A673 (cell line): ENCODE measurements around the gene MLNR. TPM values are rescaled to one million over a fixed set of nuclear protein-coding genes. Genes with fewer than 3 reads are reported as not detected.

Experiments
- BruUV-seq: library from RNA; stranded (reverse); fragments of 400-500 nt; replicated peaks from 2 replicates; lab custom pipeline; 2021; lab: Mats Ljungman, UMichigan
- CTCF ChIA-PET: fragments of 300-600 bp; sonication (Branson Sonifier 250); formaldehyde crosslinking; loops from one replicate; lab custom pipeline; 2022; ENCODE audit warnings: antibody characterized with exemption; lab: Charles Lee
- POLR2A ChIA-PET: fragments of 300-600 bp; sonication (Branson Sonifier 250); formaldehyde crosslinking; loops from one replicate; lab custom pipeline; 2022; ENCODE audit warnings: antibody characterized with exemption; ENCODE audit not compliant: low non-redundant PET; lab: Charles Lee
- DNase-seq: peaks from one replicate; pipeline ENCODE4 v3.0.0-alpha.2; 2015; ENCODE audit warnings: low spot score
- H3K27ac ChIP-seq: fragments of 200-600 bp; sonication (generic); 2 replicates; pipeline ENCODE4 v1.5.1; 2016; ENCODE audit warnings: mixed run types, low read depth, mild to moderate bottlenecking, mixed read lengths, antibody characterized with exemption, low read length; ENCODE audit not compliant: poor library complexity, severe bottlenecking
- H3K27me3 ChIP-seq: fragments of 200-600 bp; sonication (generic); replicated peaks from 2 replicates; pipeline ENCODE4 v1.6.1; 2017; ENCODE audit warnings: mixed run types, low read depth, mild to moderate bottlenecking, mixed read lengths, antibody characterized with exemption, low read length; ENCODE audit not compliant: insufficient read depth, poor library complexity
- H3K36me3 ChIP-seq: fragments of 200-600 bp; sonication (generic); 2 replicates; pipeline ENCODE4 v1.6.1; 2016; ENCODE audit warnings: mixed run types, mild to moderate bottlenecking, mixed read lengths, antibody characterized with exemption, low read length; ENCODE audit not compliant: insufficient read depth, poor library complexity, severe bottlenecking
- H3K4me1 ChIP-seq: fragments of 200-600 bp; sonication (generic); 2 replicates; pipeline ENCODE4 v1.6.1; 2017; ENCODE audit warnings: mixed run types, mild to moderate bottlenecking, mixed read lengths, antibody characterized with exemption, low read length; ENCODE audit not compliant: insufficient read depth, poor library complexity, severe bottlenecking
- H3K4me3 ChIP-seq: fragments of 200-600 bp; sonication (generic); 2 replicates; pipeline ENCODE4 v1.5.1; 2016; ENCODE audit warnings: low read depth, mixed run types, mild to moderate bottlenecking, mixed read lengths, low read length; ENCODE audit not compliant: poor library complexity, severe bottlenecking
- H3K9me3 ChIP-seq: fragments of 200-600 bp; sonication (generic); 2 replicates; pipeline ENCODE4 v1.6.1; 2016; ENCODE audit warnings: mixed run types, low read depth, mild to moderate bottlenecking, mixed read lengths, antibody characterized with exemption, low read length; ENCODE audit not compliant: poor library complexity, severe bottlenecking
- EZH2 ChIP-seq: fragments of 200-600 bp; sonication (generic); IDR thresholded peaks from 2 replicates; pipeline ENCODE4 v1.6.1; 2017; ENCODE audit warnings: borderline replicate concordance, low read depth, mild to moderate bottlenecking, mixed read lengths, antibody characterized with exemption, low read length; ENCODE audit not compliant: poor library complexity, severe bottlenecking
- intact Hi-C: fragments of 100-400 bp; cut with micrococcal nuclease; formaldehyde crosslinking; loops from one replicate; pipeline ENCODE4 v1.10.0; 2022; ENCODE audit not compliant: unreplicated experiment
- total RNA-seq: library from RNA; stranded (reverse); gene quantifications from 2 replicates; pipeline ENCODE4 v1.2.3, GENCODE V29; 2021
- TF ChIP-seq, protein P1 (sequence below): fragments of 300-800, 200-600 bp; sonication (generic); conservative IDR thresholded peaks from 2 replicates; pipeline ENCODE4 v1.5.1; 2017; ENCODE audit warnings: low read depth, mild to moderate bottlenecking, antibody characterized with exemption, low read length, moderate library complexity, mixed read lengths

Gene MLNR
- total RNA-seq, 1 experiment from 2014 or later: not detected

DNA sequence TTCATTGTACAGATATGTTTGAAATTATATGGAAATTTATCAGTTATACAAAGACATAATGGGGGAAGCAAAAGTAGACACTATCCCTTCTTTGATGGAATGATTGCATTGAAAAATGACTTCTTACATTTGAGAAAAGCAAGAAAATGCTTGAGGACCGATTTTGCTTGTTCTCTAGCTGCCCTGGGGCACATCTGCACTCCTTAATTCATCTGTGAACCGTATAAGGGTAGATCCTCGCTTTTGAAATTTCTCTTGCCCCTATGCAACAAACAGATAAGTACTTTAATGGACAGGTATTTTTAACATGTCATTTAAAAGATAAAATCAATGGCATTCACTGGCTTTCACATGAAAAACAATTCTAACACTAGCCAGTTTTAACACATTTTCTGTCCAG is 13.5 kb upstream of the MLNR start:
- no TSS peak for BruUV-seq
- no peaks in the 10 kb centered on the region for H3K4me1 ChIP-seq
- no peaks in the 10 kb centered on the region for H3K27me3 ChIP-seq
- no peak overlapping the region for H3K27ac ChIP-seq
- TF ChIP-seq, protein P1, sequence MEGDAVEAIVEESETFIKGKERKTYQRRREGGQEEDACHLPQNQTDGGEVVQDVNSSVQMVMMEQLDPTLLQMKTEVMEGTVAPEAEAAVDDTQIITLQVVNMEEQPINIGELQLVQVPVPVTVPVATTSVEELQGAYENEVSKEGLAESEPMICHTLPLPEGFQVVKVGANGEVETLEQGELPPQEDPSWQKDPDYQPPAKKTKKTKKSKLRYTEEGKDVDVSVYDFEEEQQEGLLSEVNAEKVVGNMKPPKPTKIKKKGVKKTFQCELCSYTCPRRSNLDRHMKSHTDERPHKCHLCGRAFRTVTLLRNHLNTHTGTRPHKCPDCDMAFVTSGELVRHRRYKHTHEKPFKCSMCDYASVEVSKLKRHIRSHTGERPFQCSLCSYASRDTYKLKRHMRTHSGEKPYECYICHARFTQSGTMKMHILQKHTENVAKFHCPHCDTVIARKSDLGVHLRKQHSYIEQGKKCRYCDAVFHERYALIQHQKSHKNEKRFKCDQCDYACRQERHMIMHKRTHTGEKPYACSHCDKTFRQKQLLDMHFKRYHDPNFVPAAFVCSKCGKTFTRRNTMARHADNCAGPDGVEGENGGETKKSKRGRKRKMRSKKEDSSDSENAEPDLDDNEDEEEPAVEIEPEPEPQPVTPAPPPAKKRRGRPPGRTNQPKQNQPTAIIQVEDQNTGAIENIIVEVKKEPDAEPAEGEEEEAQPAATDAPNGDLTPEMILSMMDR: no peak
- TF ChIP-seq EZH2: no peak
- H3K9me3 ChIP-seq: no peaks in the 10 kb centered on the region
- H3K36me3 ChIP-seq: peaks cover 32% of the 10 kb centered on the region
- ChIA-PET POLR2A (no interaction called here), CTCF (no interaction called here)
- no peak overlapping the region for H3K4me3 ChIP-seq
- DNase-seq: no peak
- intact Hi-C loops: no loop called here

DNA sequence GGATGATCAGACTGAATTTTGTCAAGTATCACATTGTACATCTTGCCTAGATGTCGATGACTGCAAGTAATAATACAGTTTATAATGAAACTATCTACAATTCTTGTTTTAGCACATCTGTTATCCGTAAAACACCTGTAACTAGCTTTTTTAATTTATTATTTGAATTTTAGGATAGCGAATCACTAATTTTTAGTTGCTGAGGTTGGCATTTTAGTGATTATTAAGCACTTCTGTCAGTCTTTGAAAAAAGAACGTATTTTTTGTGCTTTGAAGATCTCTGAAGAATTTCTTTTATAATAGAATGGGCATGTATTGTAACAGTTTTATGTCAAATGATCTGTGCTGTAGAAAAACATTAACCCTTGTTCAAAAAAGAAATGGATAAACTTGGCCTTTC is 11.5 kb upstream of the MLNR start:
- intact Hi-C loops: no loop called here

DNA sequence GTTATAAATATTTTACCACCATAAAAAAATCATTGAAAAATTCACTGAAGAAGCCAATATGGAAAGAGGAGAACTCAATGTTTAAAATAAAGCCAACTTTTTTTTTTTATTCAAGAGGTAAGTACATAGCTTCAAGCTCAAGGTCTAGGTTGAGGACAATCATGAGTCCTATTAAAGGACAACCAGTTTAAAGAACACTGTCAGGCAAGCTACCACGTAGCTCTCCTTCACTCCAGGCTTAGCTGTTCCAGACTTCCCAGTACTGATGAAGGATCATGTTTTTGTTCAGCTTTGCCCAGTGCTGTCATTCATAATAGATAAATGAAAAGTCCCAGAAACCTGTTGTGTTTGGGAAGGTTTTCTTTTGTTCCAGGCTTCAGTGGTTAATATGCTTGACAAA is 10.0 kb upstream of the MLNR start:
- intact Hi-C loops: no loop called here
- ChIA-PET POLR2A (no interaction called here), CTCF (no interaction called here)
- Histone ChIP-seq H3K4me1 (peaks cover 8% of the 10 kb centered on the region), H3K9me3 (no peaks in the 10 kb centered on the region), H3K27me3 (no peaks in the 10 kb centered on the region), H3K36me3 (peaks cover 23% of the 10 kb centered on the region), H3K27ac (no peak overlapping the region), H3K4me3 (no peak overlapping the region)
- BruUV-seq: no TSS peak
- TF ChIP-seq EZH2: no peak
- TF ChIP-seq, protein P1: no peak
- no peak for DNase-seq

More for the DNA sequence above, 11.5 kb upstream of the MLNR start:
- POLR2A ChIA-PET: no interaction called here
- no peak overlapping the region for H3K4me3 ChIP-seq
- no peaks in the 10 kb centered on the region for H3K27me3 ChIP-seq
- no peak for TF ChIP-seq EZH2
- TF ChIP-seq, protein P1: no peak
- peaks cover 29% of the 10 kb centered on the region for H3K36me3 ChIP-seq
- BruUV-seq: no TSS peak
- CTCF ChIA-PET: no interaction called here
- H3K27ac ChIP-seq: no peak overlapping the region
- no peaks in the 10 kb centered on the region for H3K9me3 ChIP-seq
- no peak for DNase-seq
- H3K4me1 ChIP-seq: no peaks in the 10 kb centered on the region
